K562 (cell line): ENCODE data around the gene NEURL1B. TPM values are rescaled to one million over a fixed set of nuclear protein-coding genes. Genes with fewer than 3 reads are reported as not detected.

Source experiments
- ATAC-seq: fragments of 200-7000 bp; cut with Tn5 transposase; 3 replicates; pipeline ENCODE4 v1.9.1; 2020; ENCODE audit warnings: moderate library complexity
- BruUV-seq: library from RNA; stranded (reverse); fragments of 400-500 nt; replicated peaks from 2 replicates; lab custom pipeline; 2021; lab: Mats Ljungman, UMichigan
- CTCF ChIA-PET: fragments of 300-600 bp; formaldehyde crosslinking; extraction: SDS; loops from one replicate; lab custom pipeline; 2021; ENCODE audit warnings: low intra/inter-chr PET ratio; lab: Yijun Ruan, JAX
- POLR2A ChIA-PET: fragments of 300-600, 350-650 bp; sonication (Branson Sonifier 250); formaldehyde crosslinking; extraction: SDS; loops from one replicate; lab custom pipeline; 2021; ENCODE audit warnings: antibody characterized with exemption, inconsistent platforms; lab: Yijun Ruan, JAX
- DNase-seq, 4 experiments: peaks; one replicate each; pipeline versions ENCODE4 v3.0.0 to v3.0.0-alpha.2; 2011 to 2018; ENCODE audit warnings: low spot score in 3 of 4, mixed read lengths in 3 of 4; ENCODE audit errors: extremely low read depth in 1 of 4
- FAIRE-seq: peaks from 2 replicates; lab custom pipeline; 2011; peaks lifted over from hg19 to GRCh38; lab: Jason Lieb, UNC
- H2AFZ ChIP-seq: 2 replicates; pipeline ENCODE4 v1.6.0; 2011; ENCODE audit warnings: low read depth, low read length, control low read depth, inconsistent platforms
- H3K27ac ChIP-seq: fragments of 200-600 bp; 3 replicates; pipeline ENCODE4 v1.8.0; 2011; ENCODE audit warnings: low read depth, mild to moderate bottlenecking, control low read depth, inconsistent platforms, low read length, moderate library complexity, mixed read lengths; ENCODE audit errors: extremely low read depth
- H3K27me3 ChIP-seq, 2 experiments: fragments of 300-600 bp in 1 of 2; 2 replicates in 1 of 2; 3 replicates in 1 of 2; pipeline versions ENCODE4 v1.6.0 to v1.8.0; 2011; ENCODE audit warnings: inconsistent platforms in 2 of 2, low read length in 2 of 2, mild to moderate bottlenecking in 1 of 2, mixed read lengths in 1 of 2, moderate library complexity in 1 of 2; ENCODE audit not compliant: control insufficient read depth in 2 of 2, insufficient read depth in 2 of 2
- H3K36me3 ChIP-seq: fragments of 300-600 bp; 3 replicates; pipeline ENCODE4 v1.8.0; 2011; ENCODE audit warnings: mild to moderate bottlenecking, low read length, inconsistent platforms; ENCODE audit not compliant: control insufficient read depth, insufficient read depth
- H3K4me1 ChIP-seq, 2 experiments: fragments of 200-600 bp in 1 of 2; replicated peaks in 1 of 2; 2 replicates in 1 of 2; 3 replicates in 1 of 2; pipeline versions ENCODE4 v1.5.1 to v1.8.0; 2011; ENCODE audit warnings: inconsistent platforms in 2 of 2, low read length in 2 of 2, mild to moderate bottlenecking in 1 of 2, mixed read lengths in 1 of 2, moderate library complexity in 1 of 2; ENCODE audit not compliant: control insufficient read depth in 2 of 2, insufficient read depth in 2 of 2
- H3K4me2 ChIP-seq: 2 replicates; pipeline ENCODE4 v1.6.1; 2011; ENCODE audit warnings: low read length, control low read depth, inconsistent platforms, mixed read lengths; ENCODE audit not compliant: insufficient read depth
- H3K4me3 ChIP-seq: fragments of 200-600 bp; sonication (generic), shearing (Covaris generic); 2 replicates; pipeline ENCODE4 v1.5.1; 2016; ENCODE audit warnings: control low read depth, inconsistent platforms
- H3K79me2 ChIP-seq: fragments of 200-600 bp; 3 replicates; pipeline ENCODE4 v1.8.0; 2011; ENCODE audit warnings: low read length, inconsistent platforms; ENCODE audit not compliant: control insufficient read depth, insufficient read depth
- H3K9ac ChIP-seq, 2 experiments: 2 replicates each; pipeline versions ENCODE4 v1.6.0 to v1.6.1; 2011; ENCODE audit warnings: low read depth in 2 of 2, low read length in 2 of 2, control low read depth in 1 of 2, inconsistent platforms in 1 of 2, mild to moderate bottlenecking in 1 of 2, mixed read lengths in 1 of 2; ENCODE audit not compliant: insufficient read depth in 1 of 2
- H3K9me1 ChIP-seq: one replicate; pipeline ENCODE4 v1.6.0; 2011; ENCODE audit warnings: inconsistent platforms, mild to moderate bottlenecking, low read length, moderate library complexity; ENCODE audit not compliant: control insufficient read depth, insufficient read depth
- H3K9me3 ChIP-seq: replicated peaks from 2 replicates; pipeline ENCODE4 v1.5.1; 2011; ENCODE audit warnings: low read depth, low read length, inconsistent platforms; ENCODE audit not compliant: control insufficient read depth, insufficient read depth
- H4K20me1 ChIP-seq: replicated peaks from 2 replicates; pipeline ENCODE4 v1.6.1; 2011; ENCODE audit warnings: low read length, inconsistent platforms, mixed read lengths; ENCODE audit not compliant: control insufficient read depth, insufficient read depth
- BDP1 ChIP-seq: IDR thresholded peaks from 3 replicates; pipeline ENCODE4 v1.6.1; 2011; ENCODE audit not compliant: insufficient read length, insufficient read depth
- CC2D1A ChIP-seq: fragments of 450-650 bp; IDR thresholded peaks from 2 replicates; pipeline ENCODE4 v1.6.1; 2017; ENCODE audit warnings: mild to moderate bottlenecking
- FIP1L1 ChIP-seq: fragments of 200-400 bp; formaldehyde crosslinking; IDR thresholded peaks from 2 replicates; pipeline ENCODE4 v1.6.1; 2018; ENCODE audit warnings: mild to moderate bottlenecking, low read depth, low read length; ENCODE audit not compliant: poor library complexity, severe bottlenecking
- KLF10 ChIP-seq: fragments of 250-450 bp; sonication (Bioruptor Pico); IDR thresholded peaks from 2 replicates; pipeline ENCODE4 v1.6.1; 2021; ENCODE audit warnings: matching md5 sums
- L3MBTL2 ChIP-seq: fragments of 450-650 bp; IDR thresholded peaks from 2 replicates; pipeline ENCODE4 v1.6.1; 2016; ENCODE audit warnings: mild to moderate bottlenecking, moderate library complexity
- MTA3 ChIP-seq: fragments of 450-650 bp; formaldehyde crosslinking; IDR thresholded peaks from 2 replicates; pipeline ENCODE4 v1.6.1; 2017; ENCODE audit warnings: mild to moderate bottlenecking, borderline replicate concordance
- RAD21 ChIP-seq, 2 experiments: fragments of 250-450 bp in 1 of 2; fragments of 450-650 bp in 1 of 2; sonication (Bioruptor Pico) in 1 of 2; formaldehyde crosslinking in 1 of 2; IDR thresholded peaks in 1 of 2; conservative IDR thresholded peaks in 1 of 2; 2 replicates each; pipeline versions ENCODE4 v1.4.0 to v1.8.0; 2020 to 2022; ENCODE audit warnings: mild to moderate bottlenecking in 2 of 2, moderate library complexity in 1 of 2
- SAFB ChIP-seq: fragments of 200-400 bp; formaldehyde crosslinking; IDR thresholded peaks from 2 replicates; pipeline ENCODE4 v1.6.1; 2017; ENCODE audit warnings: low read depth, low read length, borderline replicate concordance
- SIN3B ChIP-seq: fragments of 450-650 bp; IDR thresholded peaks from 2 replicates; pipeline ENCODE4 v1.6.1; 2017; ENCODE audit warnings: low read depth, mild to moderate bottlenecking, moderate library complexity
- SMC3 ChIP-seq: conservative IDR thresholded peaks from 2 replicates; pipeline ENCODE4 v1.6.1; 2011; ENCODE audit warnings: low read depth, low read length, improper control_type of control experiment; ENCODE audit not compliant: insufficient read depth
- ZKSCAN1 ChIP-seq: fragments of 150-350 bp; IDR thresholded peaks from 2 replicates; pipeline ENCODE4 v1.6.1; 2016; ENCODE audit warnings: low read depth, low read length
- ZNF232 ChIP-seq: sonication (generic); formaldehyde crosslinking; IDR thresholded peaks from 2 replicates; pipeline ENCODE4 v1.8.0; 2022; ENCODE audit warnings: mild to moderate bottlenecking, missing genetic modification reagents
- WGBS: fragments of 100-300 bp; shearing (Covaris generic); methylation state at CpG from one replicate; pipeline ENCODE4 v1.1.6; 2016; ENCODE audit warnings: low coverage, mixed read lengths; ENCODE audit not compliant: insufficient coverage; ENCODE audit errors: missing lambda C conversion rate; 5-methylcytosine and 5-hydroxymethylcytosine counted together
- in situ Hi-C: fragments of 300-500 bp; cut with MboI; formaldehyde crosslinking; loops from 4 replicates; pipeline ENCODE4 v1.15.0; 2018; ENCODE audit warnings: inconsistent platforms, mixed read lengths
- intact Hi-C: fragments of 100-400 bp; cut with micrococcal nuclease; formaldehyde crosslinking; loops from 2 replicates; pipeline ENCODE4 v1.14.2; 2022
- polyA plus RNA-seq, 8 experiments: library from polyadenylated mRNA; depleted of rRNA in 4 of 8; stranded (reverse) in 5 of 8; unstranded in 3 of 8; fragments of >200 nt; fragmentation: Nextera tagmentation in 2 of 8; fragmentation: Illumina TruSeq in 1 of 8; extraction: Ambion mirVana in 2 of 8; extraction: Trizol in 1 of 8; gene quantifications; 2 replicates each; pipeline versions ENCODE4 v1.2.1 to v1.2.3, GENCODE V29; 2011 to 2014; ENCODE audit warnings: inconsistent platforms in 1 of 8, missing spikeins in 1 of 8
- total RNA-seq, 7 experiments: library from RNA; depleted of rRNA in 6 of 7; stranded (reverse); fragments of >200 nt in 6 of 7; fragmentation: Illumina TruSeq in 2 of 7; extraction: Trizol in 2 of 7; gene quantifications; 2 replicates each; pipeline versions ENCODE4 v1.2.1 to v1.2.3, GENCODE V29; 2011 to 2021; ENCODE audit warnings: low replicate concordance in 1 of 7
- TF ChIP-seq, protein P1 (sequence below): fragments of 250-450 bp; sonication (Bioruptor Pico); IDR thresholded peaks from 2 replicates; pipeline ENCODE4 v1.8.0; 2021; ENCODE audit warnings: borderline replicate concordance, mild to moderate bottlenecking, moderate library complexity; ENCODE audit not compliant: poor library complexity, severe bottlenecking
- TF ChIP-seq, protein P2 (sequence below), 2 experiments: IDR thresholded peaks; 2 replicates each; pipeline ENCODE4 v1.6.1; 2011; ENCODE audit warnings: borderline replicate concordance in 1 of 2, control low read depth in 1 of 2, low read depth in 1 of 2, low read length in 1 of 2, mild to moderate bottlenecking in 1 of 2, mixed read lengths in 1 of 2, moderate library complexity in 1 of 2; ENCODE audit not compliant: insufficient read depth in 1 of 2, insufficient read length in 1 of 2, poor library complexity in 1 of 2, severe bottlenecking in 1 of 2; ENCODE audit errors: extremely low read depth in 1 of 2
- TF ChIP-seq, protein P3 (sequence below), 3 experiments: IDR thresholded peaks in 2 of 3; conservative IDR thresholded peaks in 1 of 3; 2 replicates each; pipeline ENCODE4 v1.5.1; 2011 to 2012; ENCODE audit warnings: low read length in 3 of 3, mild to moderate bottlenecking in 3 of 3, control low read depth in 2 of 3, improper control_type of control experiment in 1 of 3, inconsistent platforms in 1 of 3, low read depth in 1 of 3, mixed read lengths in 1 of 3, moderate library complexity in 1 of 3; ENCODE audit not compliant: insufficient read depth in 2 of 3

Gene NEURL1B
- total and polyA plus RNA-seq, 9 of the 15 experiments (the other 6 are each of a cell fraction or from before 2014, with no cell fraction given) = 0.04 TPM; not detected in 8

- ATAC-seq = peak; percentile 68
- Histone ChIP-seq H3K4me3 (no peak overlapping the region), H3K27ac (no peak overlapping the region), H3K4me1 (peaks cover 5 to 6% of the 10 kb centered on the region in 2 experiments; a peak in 2 of 5 replicates), H3K27me3 (peaks cover 0 to 13% of the 10 kb centered on the region in 2 experiments; a peak in 2 of 5 replicates), H2AFZ (no peak overlapping the region), H3K9me3 (no peaks in the 10 kb centered on the region), H3K79me2 (no peaks in the 10 kb centered on the region), H3K36me3 (no peaks in the 10 kb centered on the region), H3K9ac (no peak overlapping the region), H3K9me1 (no peaks in the 10 kb centered on the region), H3K4me2 (no peak overlapping the region), H4K20me1 (no peaks in the 10 kb centered on the region)
- no peak for FAIRE-seq
- ChIA-PET POLR2A (no interaction called here), CTCF (interaction anchor here (0.7 to 5.8 kb wide), 9 partner anchors 135 to 491 kb away, joined by 3 to 60 read pairs (median 4); no protein-coding TSS in a partner anchor)
- intact Hi-C loops (loop anchor here (1.0 kb wide), 1 partner anchor 219 kb away; no protein-coding TSS in a partner anchor), in situ Hi-C loops (loop anchor here (25.0 kb wide), 1 partner anchor 1599 kb away; no protein-coding TSS in a partner anchor)
- under 1% methylated on average over 15 of the region's 15 CpGs for WGBS
- BruUV-seq = no TSS peak
- DNase-seq = peak; percentile 62 to 78 (median 74)
- TF ChIP-seq MTA3 (no peak), ZNF232 (CRISPR knock-in tag) (no peak), CC2D1A (peak; percentile 69), RAD21 (CRISPR knock-in tag; conservative IDR thresholded peaks at IDR 0.05 in 1 of 2, IDR thresholded peaks at IDR 0.05 in 1 of 2) (peak; percentile 86 to 94), BDP1 (no peak), KLF10 (CRISPR knock-in tag) (no peak), L3MBTL2 (0 out of 2 replicates have a peak, but pooled peaks have one; percentile 12), FIP1L1 (no peak), SAFB (no peak), SMC3 (peak; percentile 86), ZKSCAN1 (no peak), SIN3B (peak; percentile 21; the same call in 1 of the 2 replicates)
- TF ChIP-seq, protein P1, sequence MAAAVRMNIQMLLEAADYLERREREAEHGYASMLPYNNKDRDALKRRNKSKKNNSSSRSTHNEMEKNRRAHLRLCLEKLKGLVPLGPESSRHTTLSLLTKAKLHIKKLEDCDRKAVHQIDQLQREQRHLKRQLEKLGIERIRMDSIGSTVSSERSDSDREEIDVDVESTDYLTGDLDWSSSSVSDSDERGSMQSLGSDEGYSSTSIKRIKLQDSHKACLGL (CRISPR knock-in tag) = no peak
- TF ChIP-seq, protein P2, sequence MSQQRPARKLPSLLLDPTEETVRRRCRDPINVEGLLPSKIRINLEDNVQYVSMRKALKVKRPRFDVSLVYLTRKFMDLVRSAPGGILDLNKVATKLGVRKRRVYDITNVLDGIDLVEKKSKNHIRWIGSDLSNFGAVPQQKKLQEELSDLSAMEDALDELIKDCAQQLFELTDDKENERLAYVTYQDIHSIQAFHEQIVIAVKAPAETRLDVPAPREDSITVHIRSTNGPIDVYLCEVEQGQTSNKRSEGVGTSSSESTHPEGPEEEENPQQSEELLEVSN (IDR thresholded peaks at IDR 0.05; ENCODE audit: borderline replicate concordance in 1 of 2, extremely low read depth in 1 of 2, insufficient read depth in 1 of 2, insufficient read length in 1 of 2, low read depth in 1 of 2, low read length in 1 of 2, poor library complexity in 1 of 2, severe bottlenecking in 1 of 2) = no peak
- TF ChIP-seq, protein P3, sequence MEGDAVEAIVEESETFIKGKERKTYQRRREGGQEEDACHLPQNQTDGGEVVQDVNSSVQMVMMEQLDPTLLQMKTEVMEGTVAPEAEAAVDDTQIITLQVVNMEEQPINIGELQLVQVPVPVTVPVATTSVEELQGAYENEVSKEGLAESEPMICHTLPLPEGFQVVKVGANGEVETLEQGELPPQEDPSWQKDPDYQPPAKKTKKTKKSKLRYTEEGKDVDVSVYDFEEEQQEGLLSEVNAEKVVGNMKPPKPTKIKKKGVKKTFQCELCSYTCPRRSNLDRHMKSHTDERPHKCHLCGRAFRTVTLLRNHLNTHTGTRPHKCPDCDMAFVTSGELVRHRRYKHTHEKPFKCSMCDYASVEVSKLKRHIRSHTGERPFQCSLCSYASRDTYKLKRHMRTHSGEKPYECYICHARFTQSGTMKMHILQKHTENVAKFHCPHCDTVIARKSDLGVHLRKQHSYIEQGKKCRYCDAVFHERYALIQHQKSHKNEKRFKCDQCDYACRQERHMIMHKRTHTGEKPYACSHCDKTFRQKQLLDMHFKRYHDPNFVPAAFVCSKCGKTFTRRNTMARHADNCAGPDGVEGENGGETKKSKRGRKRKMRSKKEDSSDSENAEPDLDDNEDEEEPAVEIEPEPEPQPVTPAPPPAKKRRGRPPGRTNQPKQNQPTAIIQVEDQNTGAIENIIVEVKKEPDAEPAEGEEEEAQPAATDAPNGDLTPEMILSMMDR (IDR thresholded peaks at IDR 0.05 in 2 of 3, conservative IDR thresholded peaks at IDR 0.05 in 1 of 3; ENCODE audit: insufficient read depth in 2 of 3, low read depth in 1 of 3, low read length in 3 of 3) = peak; percentile 83 to 91 (median 86)
These were observed 72.2 kb downstream of the NEURL1B start for GRCh38 chr5:172713113-172713808.
